Uterus (tissue), 4 donors: ENCODE measurements around the gene CDKN2C. TPM values are rescaled to one million over a fixed set of nuclear protein-coding genes. Genes with fewer than 3 reads are reported as not detected.
A peak's percentile ranks its signal among the peaks of the same experiment; 100 is the strongest.

Experiments
- DNase-seq, 2 donors: peaks; one replicate each; pipeline ENCODE4 v3.0.0-alpha.2; 2019 to 2020
- H3K27ac ChIP-seq, 2 donors: fragments of 200-600 bp; sonication (generic); 1 replicate in 1 of 2; 2 replicates in 1 of 2; pipeline ENCODE4 v1.5.1; 2016 to 2018
- H3K27me3 ChIP-seq, 2 donors: fragments of 200-600 bp; sonication (generic); one replicate each; pipeline ENCODE4 v1.5.1; 2018 to 2019; ENCODE audit warnings: control low read depth in 1 of 2
- H3K36me3 ChIP-seq, 2 donors: fragments of 200-600 bp; sonication (generic); one replicate each; pipeline ENCODE4 v1.5.1; 2019; ENCODE audit warnings: control low read depth in 1 of 2
- H3K4me1 ChIP-seq, 2 donors: fragments of 200-600 bp; sonication (generic); one replicate each; pipeline ENCODE4 v1.5.1; 2018 to 2019; ENCODE audit warnings: control low read depth in 1 of 2
- H3K4me3 ChIP-seq, 2 donors: fragments of 200-600 bp; sonication (generic); 1 replicate in 1 of 2; 2 replicates in 1 of 2; pipeline ENCODE4 v1.5.1; 2018 to 2019; ENCODE audit warnings: mild to moderate bottlenecking in 1 of 2
- H3K9me3 ChIP-seq, 2 donors: fragments of 200-600 bp; sonication (generic); one replicate each; pipeline ENCODE4 v1.5.1; 2019; ENCODE audit warnings: control low read depth in 1 of 2
- CTCF ChIP-seq, 4 experiments: fragments of 200-600 bp in 2 of 4; fragments of 450-650 bp in 2 of 4; sonication (generic) in 2 of 4; IDR thresholded peaks; one replicate each; pipeline ENCODE4 v1.5.1; 2016 to 2019; ENCODE audit warnings: antibody characterized with exemption in 4 of 4, mild to moderate bottlenecking in 2 of 4, moderate library complexity in 1 of 4
- POLR2A ChIP-seq, 2 donors: fragments of 450-650 bp; IDR thresholded peaks; one replicate each; pipeline ENCODE4 v1.6.1; 2016; ENCODE audit warnings: antibody characterized with exemption in 2 of 2, mild to moderate bottlenecking in 1 of 2, moderate library complexity in 1 of 2
- intact Hi-C: fragments of 100-400 bp; cut with DNase I; formaldehyde crosslinking; loops from one replicate; pipeline ENCODE4 v1.15.1; 2023; ENCODE audit warnings: low total_unique reads
- total RNA-seq, 4 donors: library from RNA; depleted of rRNA in 3 of 4; stranded (reverse); fragments of >200 nt in 3 of 4; gene quantifications; one replicate each; pipeline versions ENCODE4 v1.1.0 to v1.2.4, GENCODE V29; 2014 to 2023
- donor health status: DM: yes; HTN: yes; CAD: no.

Gene CDKN2C
- total RNA-seq, 4 donors from 2014 or later: 13.4 to 103 (median 22.2) TPM

GRCh38 chr1:50955116-50955515 is 14.9 kb upstream of the CDKN2C start:
- H3K9me3 ChIP-seq: no peaks in the 10 kb centered on the region
- intact Hi-C loops: no loop called here
- no peaks in the 10 kb centered on the region for H3K27me3 ChIP-seq
- H3K36me3 ChIP-seq: no peaks in the 10 kb centered on the region
- no peak overlapping the region for H3K4me3 ChIP-seq
- TF ChIP-seq POLR2A (IDR thresholded peaks at IDR 0.05): no peak
- no peak for TF ChIP-seq CTCF (IDR thresholded peaks at IDR 0.05)
- H3K4me1 ChIP-seq: no peaks in the 10 kb centered on the region
- no peak overlapping the region for H3K27ac ChIP-seq
- no peak for DNase-seq

DNA sequence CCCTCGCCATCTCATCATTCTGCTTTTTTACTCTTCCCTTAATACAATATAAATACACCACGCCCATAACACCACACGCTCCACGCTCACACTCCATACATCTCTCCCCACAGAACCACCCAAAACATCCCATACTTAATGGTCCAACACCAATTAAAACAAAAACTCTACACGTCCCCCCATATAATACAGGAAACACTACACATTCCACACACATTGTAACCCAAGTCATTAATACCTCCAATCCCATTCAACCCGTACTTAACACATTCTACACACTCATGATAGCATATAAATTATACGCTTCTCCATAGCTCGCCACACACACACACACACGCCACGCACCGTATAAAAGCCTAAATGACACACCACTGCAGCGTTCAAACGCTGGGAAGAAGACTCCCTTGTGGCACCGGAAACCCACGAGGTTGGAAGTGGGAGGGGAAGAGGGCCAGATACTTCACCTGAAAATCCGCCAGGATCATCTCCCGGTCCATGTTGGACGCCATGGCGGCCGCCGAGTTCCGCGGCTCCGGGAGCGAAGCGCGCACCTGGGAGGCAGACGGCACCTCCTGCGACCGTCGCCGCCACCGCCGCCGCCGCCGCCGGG is 10.6 kb upstream of the CDKN2C start:
- no peaks in the 10 kb centered on the region for H3K27me3 ChIP-seq
- no peaks in the 10 kb centered on the region for H3K36me3 ChIP-seq
- peak overlapping the region; percentile 59 to 85 for H3K4me3 ChIP-seq
- peak overlapping the region; percentile 83 to 87 for H3K27ac ChIP-seq
- no peak for TF ChIP-seq POLR2A (IDR thresholded peaks at IDR 0.05)
- TF ChIP-seq CTCF (IDR thresholded peaks at IDR 0.05): no peak
- H3K9me3 ChIP-seq: no peaks in the 10 kb centered on the region
- intact Hi-C loops: no loop called here
- no peaks in the 10 kb centered on the region for H3K4me1 ChIP-seq
- peak in 1 of 2 donors; percentile 35 for DNase-seq

DNA sequence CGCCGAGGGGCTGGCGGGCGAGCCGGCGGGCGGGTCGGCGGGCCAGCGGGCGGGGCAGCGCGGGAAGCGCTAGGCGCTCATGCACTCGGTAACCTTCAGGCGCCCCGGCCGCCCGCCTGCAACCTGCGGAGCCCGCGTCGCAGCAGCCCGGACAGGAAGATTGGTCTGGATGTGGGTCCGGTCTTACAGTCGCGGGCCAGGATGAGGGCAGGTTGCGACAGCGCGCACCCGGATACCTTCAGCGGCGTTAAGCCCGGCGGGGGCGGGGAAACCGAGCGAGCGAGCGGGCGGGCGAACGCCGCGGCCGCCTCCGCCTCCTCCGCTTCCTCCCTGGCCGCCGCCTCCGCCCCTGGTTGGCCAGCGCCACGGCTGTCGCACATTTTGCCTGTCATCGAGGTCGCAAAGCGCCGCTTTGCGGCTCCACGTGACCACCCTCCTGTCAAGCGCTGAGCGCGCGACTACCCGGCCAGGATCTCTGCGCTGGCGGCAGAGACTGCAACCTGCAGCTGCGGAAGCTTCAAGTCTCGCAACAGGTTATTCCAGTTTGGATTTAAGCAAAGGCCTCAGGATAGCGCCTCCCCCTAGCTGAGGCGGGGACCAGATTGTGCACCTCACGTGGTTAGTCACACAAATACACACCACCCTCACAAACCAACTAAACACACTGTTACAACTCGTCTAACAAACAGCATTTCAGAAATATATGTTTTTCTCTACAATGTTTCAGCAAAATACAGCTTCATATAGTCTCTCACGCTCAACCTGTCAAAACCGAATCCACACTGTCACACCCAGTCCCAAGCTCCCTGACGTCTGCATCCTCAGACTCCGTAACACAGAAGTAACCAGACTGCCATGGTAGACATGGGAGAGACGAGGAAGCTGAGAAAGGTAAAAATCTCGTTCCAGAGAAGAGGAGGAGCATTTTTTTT is 9.9 kb upstream of the CDKN2C start, which contains the start of gene FAF1:
TSS of gene FAF1 (minus strand) at position 355 of the 932 bp plus-strand sequence. CDS start 456 bp downstream, outside the sequence.
- Histone ChIP-seq H3K4me3 (peak within 1 kb of the TSS; percentile 59 to 85), H3K27ac (peak within 1 kb of the TSS; percentile 83 to 87), H3K27me3 (no peaks in the 10 kb centered on the region), H3K36me3 (no peaks in the 10 kb centered on the region), H3K4me1 (no peaks in the 10 kb centered on the region), H3K9me3 (no peaks in the 10 kb centered on the region)
- peak; percentile 94 to 97 for DNase-seq
- intact Hi-C loops: no loop called here
- peak in 3 of 4 experiments; percentile 17 to 59 (median 42) for TF ChIP-seq CTCF (IDR thresholded peaks at IDR 0.05)
- TF ChIP-seq POLR2A (IDR thresholded peaks at IDR 0.05): peak; percentile 64 to 84

DNA sequence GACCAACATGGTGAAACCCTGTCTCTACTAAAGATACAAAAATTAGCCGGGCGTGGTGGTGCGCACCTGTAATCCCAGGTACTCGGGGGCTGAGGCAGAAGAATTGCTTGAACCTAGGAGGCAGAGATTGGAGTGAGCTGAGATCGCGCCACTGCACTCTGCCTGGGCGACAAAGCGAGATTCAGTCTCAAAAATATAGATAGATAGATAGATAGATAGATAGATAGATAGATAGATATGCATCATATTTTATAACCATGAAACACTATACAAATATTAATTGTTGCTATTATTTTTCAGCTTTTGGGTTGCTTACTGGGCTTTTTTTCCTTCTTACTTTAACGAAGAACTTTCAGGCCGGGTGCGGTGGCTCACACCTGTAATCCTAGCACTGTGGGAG is 5.2 kb upstream of the CDKN2C start:
- no peak for DNase-seq
- H3K9me3 ChIP-seq: no peaks in the 10 kb centered on the region
- intact Hi-C loops: no loop called here
- no peaks in the 10 kb centered on the region for H3K4me1 ChIP-seq
- TF ChIP-seq POLR2A (IDR thresholded peaks at IDR 0.05) (no peak), CTCF (IDR thresholded peaks at IDR 0.05) (no peak)
- H3K27me3 ChIP-seq: no peaks in the 10 kb centered on the region
- H3K36me3 ChIP-seq: no peaks in the 10 kb centered on the region
- no peak overlapping the region for H3K27ac ChIP-seq
- no peak overlapping the region for H3K4me3 ChIP-seq

- H3K4me1 ChIP-seq: no peaks in the 10 kb centered on the region
- TF ChIP-seq POLR2A (IDR thresholded peaks at IDR 0.05) (no peak), CTCF (IDR thresholded peaks at IDR 0.05) (no peak)
- H3K36me3 ChIP-seq: no peaks in the 10 kb centered on the region
- peak overlapping the region in 1 of 2 donors; percentile 63 for H3K4me3 ChIP-seq
- peak overlapping the region; percentile 99 for H3K27ac ChIP-seq
- intact Hi-C loops: no loop called here
- H3K27me3 ChIP-seq: no peaks in the 10 kb centered on the region
- no peaks in the 10 kb centered on the region for H3K9me3 ChIP-seq
- no peak for DNase-seq
Measured at GRCh38 chr1:50966991-50967390, 3.1 kb upstream of the CDKN2C start.
